ENCODE data around the gene P2RX3.

P2RX3 gene

DNA sequence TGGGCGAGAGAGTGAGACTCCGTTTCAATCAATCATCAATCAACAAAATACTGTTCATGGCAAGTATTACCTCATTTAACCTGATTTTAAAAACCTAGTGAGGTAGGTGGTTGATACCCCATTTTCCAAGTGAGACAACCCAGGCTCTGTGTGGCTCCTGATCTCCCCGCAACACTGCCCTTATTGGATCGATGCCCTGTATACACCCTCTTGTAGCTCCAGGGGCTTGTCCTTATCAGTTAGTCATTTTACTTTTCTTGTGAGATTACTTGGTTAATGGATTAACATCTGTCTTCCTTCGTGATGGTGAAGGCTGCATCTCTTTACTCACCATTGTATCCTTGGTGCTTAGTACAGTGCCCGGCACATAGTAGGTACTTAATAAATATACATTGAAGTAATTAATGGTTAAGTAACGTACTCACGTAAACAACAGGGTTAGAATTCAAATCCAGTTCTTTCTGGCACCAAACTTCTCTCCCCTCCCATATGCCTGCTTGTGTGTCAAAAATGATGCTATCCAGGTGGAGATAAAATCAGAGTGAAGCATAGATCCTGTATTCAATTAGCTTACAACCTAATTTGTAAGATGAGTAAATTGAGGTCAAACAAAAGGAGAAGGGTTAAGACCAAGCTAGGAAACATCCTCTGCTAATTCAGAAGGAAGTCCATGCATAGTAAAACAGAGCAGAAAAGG lies 54.1 kb downstream of the P2RX3 start:
- no peaks in the 10 kb centered on the region for H3K9me3 ChIP-seq (ENCODE audit: control insufficient read depth, insufficient read depth, low read depth, low read length)
- H3K4me1 ChIP-seq (ENCODE audit: control insufficient read depth, insufficient read depth, low read length), result no peaks in the 10 kb centered on the region
- CTCF ChIA-PET, result interaction anchor here (0.7 to 1.0 kb wide), 2 partner anchors 101 to 157 kb away, joined by 3 read pairs; no protein-coding TSS in a partner anchor
- H3K4me3 ChIP-seq (ENCODE audit: low read depth, low read length), result no peak overlapping the region
- POLR2A ChIA-PET, result no interaction called here
- H3K36me3 ChIP-seq (ENCODE audit: control insufficient read depth in 2 of 2, insufficient read depth in 1 of 2, low read length in 2 of 2), result no peaks in the 10 kb centered on the region
- no peak overlapping the region for H3K27ac ChIP-seq (ENCODE audit: extremely low read depth, low read depth, low read length)
- TF ChIP-seq ZNF302 (tag by site-specific recombination; IDR thresholded peaks at IDR 0.05; ENCODE audit: low read depth), result no peak
- no peak for TF ChIP-seq ZNF223 (tag by site-specific recombination; IDR thresholded peaks at IDR 0.05)
- no peak for TF ChIP-seq ZBTB7A (tag by site-specific recombination; IDR thresholded peaks at IDR 0.05; ENCODE audit: low read depth)
- no peak for TF ChIP-seq ZNF621 (tag by site-specific recombination; IDR thresholded peaks at IDR 0.05)
- TF ChIP-seq ZNF776 (tag by site-specific recombination; IDR thresholded peaks at IDR 0.05; ENCODE audit: borderline replicate concordance), result no peak

- ChIA-PET POLR2A (no interaction called here), CTCF (interaction anchor here (0.7 to 1.0 kb wide), 2 partner anchors 100 to 157 kb away, joined by 3 read pairs; no protein-coding TSS in a partner anchor)
- TF ChIP-seq ZNF639 (tag by site-specific recombination; IDR thresholded peaks at IDR 0.05) (no peak), ZNF350 (tag by site-specific recombination; IDR thresholded peaks at IDR 0.05) (no peak), ZNF596 (tag by site-specific recombination; IDR thresholded peaks at IDR 0.05) (no peak), ZNF391 (tag by site-specific recombination; IDR thresholded peaks at IDR 0.05; ENCODE audit: borderline replicate concordance, low read depth) (no peak), ZNF26 (tag by site-specific recombination; IDR thresholded peaks at IDR 0.05) (no peak), ZNF747 (tag by site-specific recombination; IDR thresholded peaks at IDR 0.05) (no peak), ZBTB21 (tag by site-specific recombination; IDR thresholded peaks at IDR 0.05) (no peak), ZNF561 (tag by site-specific recombination; IDR thresholded peaks at IDR 0.05; ENCODE audit: borderline replicate concordance) (no peak), ZNF266 (tag by site-specific recombination; IDR thresholded peaks at IDR 0.05; ENCODE audit: low read depth) (no peak), TRIM28 (IDR thresholded peaks at IDR 0.05; ENCODE audit: borderline replicate concordance, low read length) (no peak), ZNF707 (tag by site-specific recombination; IDR thresholded peaks at IDR 0.05) (no peak), ZNF768 (tag by site-specific recombination; IDR thresholded peaks at IDR 0.05) (no peak), ZNF248 (tag by site-specific recombination; IDR thresholded peaks at IDR 0.05) (no peak), ZFHX2 (tag by site-specific recombination; conservative IDR thresholded peaks at IDR 0.05) (no peak), ZNF658 (tag by site-specific recombination; IDR thresholded peaks at IDR 0.05) (no peak), REST (tag by site-specific recombination; IDR thresholded peaks at IDR 0.05) (no peak), ZNF423 (tag by site-specific recombination; IDR thresholded peaks at IDR 0.05) (no peak)
These were observed 54.6 kb downstream of the P2RX3 start for GRCh38 chr11:57392763-57393105.

More at GRCh38 chr11:57392763-57393105, 54.6 kb downstream of the P2RX3 start:
- Histone ChIP-seq H3K9me3 (ENCODE audit: control insufficient read depth, insufficient read depth, low read depth, low read length) (no peaks in the 10 kb centered on the region), H3K36me3 (ENCODE audit: control insufficient read depth in 2 of 2, insufficient read depth in 1 of 2, low read length in 2 of 2) (no peaks in the 10 kb centered on the region), H3K4me1 (ENCODE audit: control insufficient read depth, insufficient read depth, low read length) (no peaks in the 10 kb centered on the region), H3K27ac (ENCODE audit: extremely low read depth, low read depth, low read length) (no peak overlapping the region), H3K4me3 (ENCODE audit: low read depth, low read length) (no peak overlapping the region)
